OCI-LY3 (cell line): Measurements from ENCODE around the gene TSPAN15.

Source experiments
- CTCF ChIP-seq: fragments of 200-600, 300-600 bp; sonication (generic); IDR thresholded peaks from 2 replicates; pipeline ENCODE4 v1.5.1; 2014; ENCODE audit warnings: antibody characterized with exemption, low read length, low read depth
- EZH2phosphoT487 ChIP-seq: fragments of 200-600 bp; shearing (Covaris generic); IDR thresholded peaks from 2 replicates; pipeline ENCODE4 v1.6.1; 2018; ENCODE audit warnings: antibody characterized with exemption, mixed run types, low read depth

- TF ChIP-seq CTCF (no peak), EZH2phosphoT487 (no peak)
Observed at GRCh38 chr10:69461243-69462025, 10.2 kb downstream of the TSPAN15 start.
